GM12873 (cell line): ENCODE data around the gene S100A14.

ENCODE experiments used
- CTCF ChIP-seq: IDR thresholded peaks from 2 replicates; pipeline ENCODE4 v1.5.1; 2012; ENCODE audit warnings: low read depth, mild to moderate bottlenecking, moderate library complexity, low read length, control low read depth; ENCODE audit not compliant: insufficient read depth; ENCODE audit errors: missing control alignments

S100A14 gene

GRCh38 chr1:153571706-153572105, 44.4 kb downstream of the S100A14 start:
- TF ChIP-seq CTCF, result no peak

GRCh38 chr1:153570874-153571273, 45.3 kb downstream of the S100A14 start:
- no peak for TF ChIP-seq CTCF

GRCh38 chr1:153569465-153569864, 46.7 kb downstream of the S100A14 start:
- no peak for TF ChIP-seq CTCF

- TF ChIP-seq CTCF, result peak; percentile 99
Measured at GRCh38 chr1:153568367-153569099, 47.6 kb downstream of the S100A14 start.

GRCh38 chr1:153567621-153568366, 48.3 kb downstream of the S100A14 start:
- TF ChIP-seq CTCF, result no peak

GRCh38 chr1:153566414-153567371, 49.4 kb downstream of the S100A14 start:
- no peak for TF ChIP-seq CTCF
